OCI-LY7 (cell line): Measurements from ENCODE around the gene TTC13. TPM values are rescaled to one million over a fixed set of nuclear protein-coding genes. Genes with fewer than 3 reads are reported as not detected.
A peak's percentile ranks its signal among the peaks of the same experiment; 100 is the strongest.

Experiments
- BruUV-seq: library from RNA; stranded (reverse); fragments of 400-500 nt; replicated peaks from 2 replicates; lab custom pipeline; 2021; lab: Mats Ljungman, UMichigan
- CTCF ChIA-PET: fragments of 300-600 bp; sonication (Branson Sonifier 250); formaldehyde crosslinking; loops from one replicate; lab custom pipeline; 2022; ENCODE audit warnings: antibody characterized with exemption; ENCODE audit not compliant: unreplicated experiment; lab: Charles Lee
- POLR2A ChIA-PET: fragments of 300-600 bp; sonication (Branson Sonifier 250); formaldehyde crosslinking; loops from one replicate; lab custom pipeline; 2022; ENCODE audit warnings: antibody characterized with exemption; lab: Charles Lee
- DNase-seq: peaks from one replicate; pipeline ENCODE4 v3.0.0-alpha.2; 2015; ENCODE audit warnings: low spot score
- H2AFZ ChIP-seq: fragments of 200-600 bp; sonication (generic), shearing (Covaris generic); 2 replicates; pipeline ENCODE4 v1.6.1; 2014; ENCODE audit warnings: mild to moderate bottlenecking, antibody characterized with exemption, low read length, moderate library complexity
- H3K27ac ChIP-seq: fragments of 200-600 bp; sonication (generic); 2 replicates; pipeline ENCODE4 v1.5.1; 2014; ENCODE audit warnings: mixed run types, low read depth, mild to moderate bottlenecking, moderate library complexity, low read length, inconsistent platforms; ENCODE audit not compliant: poor library complexity, severe bottlenecking
- H3K36me3 ChIP-seq: fragments of 200-600 bp; sonication (generic); 2 replicates; pipeline ENCODE4 v1.6.1; 2014; ENCODE audit warnings: mild to moderate bottlenecking, antibody characterized with exemption, low read length, moderate library complexity, mixed read lengths; ENCODE audit not compliant: insufficient read depth
- H3K4me1 ChIP-seq: fragments of 200-600 bp; sonication (generic); 2 replicates; pipeline ENCODE4 v1.5.1; 2014; ENCODE audit warnings: mild to moderate bottlenecking, low read length; ENCODE audit not compliant: insufficient read depth, poor library complexity, severe bottlenecking
- H3K4me2 ChIP-seq: fragments of 200-600 bp; sonication (generic); 2 replicates; pipeline ENCODE4 v1.6.1; 2014; ENCODE audit warnings: mild to moderate bottlenecking, low read length
- H3K4me3 ChIP-seq: fragments of 200-600 bp; sonication (generic); 2 replicates; pipeline ENCODE4 v1.5.1; 2014; ENCODE audit warnings: mild to moderate bottlenecking, low read depth, low read length; ENCODE audit not compliant: poor library complexity, severe bottlenecking
- H3K79me2 ChIP-seq: fragments of 200-600 bp; sonication (generic); 2 replicates; pipeline ENCODE4 v1.6.1; 2016; ENCODE audit warnings: low read depth, mild to moderate bottlenecking, low read length, moderate library complexity, mixed read lengths; ENCODE audit not compliant: insufficient read depth
- H3K9me2 ChIP-seq: fragments of 200-600 bp; sonication (generic); 2 replicates; pipeline ENCODE4 v1.6.1; 2016; ENCODE audit warnings: mild to moderate bottlenecking, low read length, mixed read lengths; ENCODE audit not compliant: insufficient read depth
- H3K9me3 ChIP-seq: fragments of 200-600 bp; sonication (generic); 2 replicates; pipeline ENCODE4 v1.6.1; 2014; ENCODE audit warnings: mild to moderate bottlenecking, mixed run types, low read length, mixed read lengths
- H4K20me1 ChIP-seq: fragments of 200-600 bp; sonication (generic); 2 replicates; pipeline ENCODE4 v1.6.1; 2014; ENCODE audit warnings: mild to moderate bottlenecking, antibody characterized with exemption, low read length, moderate library complexity, mixed read lengths; ENCODE audit not compliant: insufficient read depth
- CTCF ChIP-seq: fragments of 200-600 bp; sonication (generic); conservative IDR thresholded peaks from 2 replicates; pipeline ENCODE4 v1.5.1; 2014; ENCODE audit warnings: mild to moderate bottlenecking, antibody characterized with exemption, low read length, moderate library complexity, mixed read lengths
- EZH2phosphoT487 ChIP-seq: fragments of 200-600 bp; sonication (generic); IDR thresholded peaks from 2 replicates; pipeline ENCODE4 v1.6.1; 2018; ENCODE audit warnings: low read depth, borderline replicate concordance, mild to moderate bottlenecking, mixed run types, antibody characterized with exemption, low read length, moderate library complexity, mixed read lengths
- intact Hi-C: fragments of 100-400 bp; cut with micrococcal nuclease; formaldehyde crosslinking; loops from one replicate; pipeline ENCODE4 v1.10.0; 2022; ENCODE audit not compliant: unreplicated experiment
- total RNA-seq, 2 experiments: library from RNA; depleted of rRNA in 1 of 2; stranded (reverse); fragments of >200 nt in 1 of 2; shearing (Covaris generic) in 1 of 2; gene quantifications; 2 replicates each; pipeline ENCODE4 v1.2.3, GENCODE V29; 2014 to 2022

Gene TTC13
- total RNA-seq, 2 experiments from 2014 or later = 15.4 to 27.2 TPM

GRCh38 chr1:230977761-230978490 is 735 bp downstream of the TTC13 start:
- Histone ChIP-seq H4K20me1 (peaks cover 7% of the 10 kb centered on the region; the same call in 1 of the 2 replicates), H3K27ac (peak overlapping the region; percentile 62), H3K4me3 (peak overlapping the region; percentile 93), H3K79me2 (peaks cover 41% of the 10 kb centered on the region; the same call in 1 of the 2 replicates), H3K9me3 (no peaks in the 10 kb centered on the region), H3K4me2 (peak overlapping the region; percentile 95), H3K36me3 (peaks cover 37% of the 10 kb centered on the region), H3K4me1 (peaks cover 29% of the 10 kb centered on the region), H3K9me2 (no peaks in the 10 kb centered on the region), H2AFZ (peak overlapping the region; percentile 41; the same call in 1 of the 2 replicates)
- TF ChIP-seq EZH2phosphoT487 (no peak), CTCF (no peak)
- intact Hi-C loops = loop anchor here (2.0 to 5.0 kb wide), 4 partner anchors 61 to 634 kb away; partner anchors contain the start of gene COG2
- peak; percentile 52 for DNase-seq
- BruUV-seq = no TSS peak
- POLR2A ChIA-PET = interaction anchor here (0.7 to 1.8 kb wide), 6 partner anchors 9 to 634 kb away, joined by 3 to 10 read pairs (median 4); no protein-coding TSS in a partner anchor
- CTCF ChIA-PET = interaction anchor here (0.7 kb wide), 1 partner anchor 7 kb away, joined by 3 read pairs; no protein-coding TSS in a partner anchor

- intact Hi-C loops = loop anchor here (5.0 kb wide), 1 partner anchor 635 kb away; no protein-coding TSS in a partner anchor
- ChIA-PET POLR2A (interaction anchor here (0.6 to 1.8 kb wide), 6 partner anchors 9 to 635 kb away, joined by 3 to 6 read pairs (median 4); no protein-coding TSS in a partner anchor), CTCF (no interaction called here)
- peaks cover 7% of the 10 kb centered on the region; the same call in 1 of the 2 replicates for H4K20me1 ChIP-seq
- TSS peak; percentile 36 for BruUV-seq
- peak overlapping the region; percentile 93 for H3K4me3 ChIP-seq
- DNase-seq = peak; percentile 66
- H3K9me2 ChIP-seq = no peaks in the 10 kb centered on the region
- TF ChIP-seq EZH2phosphoT487 (no peak), CTCF (no peak)
- H3K9me3 ChIP-seq = no peaks in the 10 kb centered on the region
- peaks cover 41% of the 10 kb centered on the region; the same call in 1 of the 2 replicates for H3K79me2 ChIP-seq
- peaks cover 36% of the 10 kb centered on the region for H3K36me3 ChIP-seq
- H3K4me2 ChIP-seq = peak overlapping the region; percentile 95
- H3K4me1 ChIP-seq = peaks cover 32% of the 10 kb centered on the region
- peak overlapping the region; percentile 41; the same call in 1 of the 2 replicates for H2AFZ ChIP-seq
- peak overlapping the region; percentile 62 for H3K27ac ChIP-seq
Observed at GRCh38 chr1:230976825-230977747, 1.6 kb downstream of the TTC13 start.
